HG03575 (cell line): ENCODE data around the gene KIF14.
A peak's percentile ranks its signal among the peaks of the same experiment; 100 is the strongest.
"Not testable (repeated sequence)": the region's sequence is repeated elsewhere in the genome, so short reads cannot be mapped to it uniquely, and the experiment has no call there.

ENCODE experiments used
- ATAC-seq: cut with Tn5 transposase; IDR thresholded peaks from one replicate; pipeline ENCODE4 v1.9.1; 2021; ENCODE audit not compliant: unreplicated experiment, insufficient number of reproducible peaks, low FRiP score; ENCODE audit errors: extremely low read depth

Gene KIF14

DNA sequence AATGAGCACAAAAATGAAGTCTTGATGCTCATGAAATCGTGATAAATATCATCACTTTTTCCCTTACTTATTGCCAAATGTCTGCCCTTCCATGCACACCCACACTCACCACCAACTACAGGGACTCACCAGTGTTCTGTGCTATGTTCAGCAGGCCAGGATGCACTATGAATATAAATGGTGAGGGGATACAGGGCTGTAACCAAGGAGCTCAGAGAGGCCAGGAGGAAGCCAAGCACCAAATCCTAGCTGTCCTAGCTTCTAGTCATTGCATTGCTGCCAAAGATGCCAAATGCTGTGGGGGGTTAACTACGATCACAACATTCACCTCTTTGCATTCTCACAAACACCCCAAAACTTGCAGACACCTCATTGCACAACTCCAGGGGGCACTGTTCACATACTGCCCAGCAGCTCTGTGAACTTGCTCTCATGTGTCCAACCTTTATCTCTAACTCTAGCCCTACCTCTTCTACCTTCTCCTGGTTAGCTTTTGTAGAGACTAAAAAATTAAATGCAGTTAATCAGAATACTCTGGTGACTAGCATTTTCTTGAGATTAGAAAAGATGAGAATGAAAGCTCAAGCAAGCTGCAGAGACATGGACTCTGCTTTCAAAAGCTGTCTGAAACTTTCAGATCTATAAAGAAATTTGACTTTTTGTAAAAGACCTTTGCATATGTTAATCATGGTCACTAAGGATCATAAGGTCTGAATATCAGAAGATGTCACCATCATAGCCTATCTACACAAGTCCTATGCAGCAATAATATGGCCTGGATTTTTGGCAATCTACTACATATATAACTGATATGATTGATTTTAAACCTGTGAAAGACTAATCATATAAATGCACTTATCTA, 13.9 kb upstream of the KIF14 start:
- ATAC-seq = no peak

DNA sequence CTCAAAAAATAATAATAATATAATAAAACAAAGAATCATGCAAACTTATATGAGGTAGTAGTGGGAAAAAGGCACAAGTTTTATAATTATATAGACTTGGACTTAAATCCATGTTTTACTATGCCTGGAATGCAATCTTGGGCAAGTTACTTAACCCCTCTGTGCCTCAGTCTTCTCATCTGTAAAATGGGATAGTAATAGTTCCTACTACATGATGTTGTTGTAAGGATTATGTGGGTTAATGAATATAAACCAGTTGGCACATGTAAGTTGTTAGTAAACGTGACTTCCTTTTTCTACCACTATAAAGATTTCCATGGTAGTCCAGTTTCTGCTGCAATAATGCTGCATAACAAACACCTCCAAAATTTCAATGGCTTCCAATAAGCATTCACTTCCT, 10.8 kb upstream of the KIF14 start:
- ATAC-seq = no peak

DNA sequence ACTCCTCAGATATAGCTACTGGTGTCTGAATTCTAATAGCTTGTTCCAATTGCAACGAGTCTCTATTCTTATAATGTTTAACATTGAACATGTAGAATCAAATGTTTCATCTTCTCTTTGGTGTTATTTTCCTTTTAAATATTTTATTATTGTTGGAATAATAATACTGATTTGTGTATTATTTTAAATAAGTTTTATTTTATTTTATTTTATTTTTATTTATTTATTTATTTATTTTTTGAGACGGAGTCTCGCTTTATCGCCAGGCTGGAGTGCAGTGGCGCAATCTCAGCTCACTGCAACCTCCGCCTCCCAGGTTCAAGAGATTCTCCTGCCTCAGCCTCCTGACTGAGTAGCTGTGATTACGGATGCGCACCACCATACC, 10.0 kb upstream of the KIF14 start:
- ATAC-seq = not testable (repeated sequence)

DNA sequence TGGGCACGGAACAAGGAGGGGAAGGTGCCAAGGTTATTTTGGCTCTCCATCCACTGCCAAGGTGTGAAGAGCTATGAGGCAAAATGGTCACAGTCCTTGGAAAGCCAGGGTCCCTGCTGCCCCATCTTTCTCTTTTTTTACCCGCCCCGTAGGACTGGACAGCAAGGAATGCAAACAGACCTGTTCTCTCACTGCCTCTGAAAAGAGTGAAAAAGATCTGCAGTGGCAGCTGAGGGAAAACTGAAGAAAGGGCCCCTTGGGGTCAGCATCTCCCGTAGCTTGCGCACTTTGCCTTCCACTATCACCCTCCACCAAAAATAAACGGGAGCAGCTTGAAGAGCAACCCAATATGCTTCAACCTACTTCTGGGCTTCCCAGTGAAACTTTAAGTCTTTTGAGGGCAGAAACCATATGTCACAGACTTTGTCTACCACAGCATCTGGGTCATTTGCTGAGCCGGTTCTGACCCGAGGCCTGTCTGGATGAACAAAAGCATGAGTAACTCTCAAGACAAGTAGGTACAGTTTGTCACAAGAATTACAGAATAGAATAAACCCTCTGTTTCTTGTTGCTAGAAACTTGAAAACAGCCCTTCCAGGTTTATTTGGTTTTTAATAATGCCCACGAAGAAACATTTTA, 9.4 kb upstream of the KIF14 start:
- no peak for ATAC-seq

DNA sequence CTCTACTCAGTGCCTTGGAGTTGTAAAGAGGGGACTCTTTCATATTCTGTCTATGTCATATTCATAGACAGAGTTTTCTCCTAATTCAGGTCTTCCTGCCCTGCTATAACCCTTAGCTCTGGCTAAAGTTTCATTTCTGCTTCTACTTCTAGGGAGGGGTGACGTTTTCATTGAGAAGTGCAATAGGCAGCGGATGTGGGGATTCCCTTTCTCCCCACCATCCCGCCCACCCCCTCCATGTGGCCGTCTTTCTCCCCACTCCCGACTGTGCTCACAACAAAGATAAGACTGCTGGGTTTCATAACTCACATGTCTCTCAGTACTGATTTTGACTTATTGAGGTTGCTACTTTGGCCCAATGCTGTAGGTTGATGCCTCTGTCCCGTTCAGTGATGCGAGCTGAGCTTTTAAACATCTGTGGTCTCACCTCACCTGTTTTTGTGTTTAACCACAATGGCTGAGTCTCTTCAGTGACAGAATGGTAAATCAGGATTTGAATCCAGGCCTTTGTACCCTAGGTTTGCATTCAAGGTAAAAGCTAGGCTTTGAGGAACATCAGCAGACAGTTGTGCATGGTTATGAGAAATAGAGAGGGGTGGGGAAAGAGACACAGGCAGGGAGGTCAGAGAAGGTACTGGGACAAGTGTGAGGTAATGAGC, 7.8 kb upstream of the KIF14 start:
- ATAC-seq = peak; percentile 45

DNA sequence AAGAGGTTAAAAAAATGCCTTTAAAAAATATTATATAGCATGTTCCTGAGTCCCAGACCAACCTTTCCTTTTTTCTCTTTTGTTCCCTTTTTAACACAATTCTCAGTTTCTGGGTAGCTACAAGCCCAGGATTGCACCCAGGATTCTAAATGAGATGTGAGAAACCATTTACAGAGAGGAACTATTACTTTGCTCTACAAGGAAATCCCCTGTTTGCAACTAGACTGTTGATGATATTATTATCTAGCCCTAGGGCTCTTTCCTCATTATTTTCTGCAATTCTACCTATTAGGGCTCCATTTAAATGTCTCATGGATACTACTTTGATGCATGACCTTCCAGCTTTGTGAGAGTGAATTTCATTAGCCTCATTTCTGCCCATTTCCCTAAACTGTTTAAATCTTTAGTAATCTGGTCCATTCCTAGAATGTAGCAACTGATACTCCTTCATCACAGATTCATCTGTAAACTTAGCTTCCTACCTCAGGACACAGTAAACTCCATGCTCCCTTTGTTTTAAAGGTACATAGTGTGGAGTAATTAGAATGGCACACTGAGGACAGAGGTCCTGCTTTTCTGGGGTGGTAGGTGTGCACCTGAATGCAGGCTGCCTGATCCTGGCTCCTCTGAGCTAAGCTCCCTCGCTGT, 7.1 kb upstream of the KIF14 start:
- no peak for ATAC-seq

DNA sequence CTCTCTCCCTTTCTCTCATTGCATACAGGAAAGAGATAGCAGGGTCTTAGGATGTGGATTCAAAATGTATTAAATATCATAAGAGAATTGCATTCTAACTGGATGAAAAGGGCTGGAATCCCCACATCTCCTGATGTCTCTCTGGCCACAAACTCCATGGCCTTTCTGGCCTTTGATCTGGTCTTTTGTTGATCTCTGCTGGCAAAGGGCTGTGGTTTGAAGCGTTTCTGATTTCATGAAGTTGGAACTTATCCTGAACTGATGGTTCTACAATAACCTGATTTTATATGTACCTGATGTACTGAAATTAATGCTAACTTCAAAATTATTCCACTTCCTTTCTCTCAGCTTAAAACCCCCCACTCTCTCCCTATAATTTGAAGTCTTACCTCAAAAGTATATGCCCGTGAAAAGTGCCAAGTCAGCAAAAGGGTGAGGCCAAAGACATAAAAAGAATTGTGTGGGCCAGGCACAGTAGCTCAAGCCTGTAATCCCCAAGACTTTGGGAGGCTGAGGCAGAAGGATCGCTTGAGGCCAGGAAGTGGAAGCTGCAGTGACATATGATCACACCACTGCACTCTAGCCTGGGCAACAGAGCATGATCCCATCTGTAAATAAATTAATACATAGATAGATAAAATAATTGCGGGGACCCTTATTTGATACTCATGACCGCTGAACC, 6.4 kb upstream of the KIF14 start:
- no peak for ATAC-seq

DNA sequence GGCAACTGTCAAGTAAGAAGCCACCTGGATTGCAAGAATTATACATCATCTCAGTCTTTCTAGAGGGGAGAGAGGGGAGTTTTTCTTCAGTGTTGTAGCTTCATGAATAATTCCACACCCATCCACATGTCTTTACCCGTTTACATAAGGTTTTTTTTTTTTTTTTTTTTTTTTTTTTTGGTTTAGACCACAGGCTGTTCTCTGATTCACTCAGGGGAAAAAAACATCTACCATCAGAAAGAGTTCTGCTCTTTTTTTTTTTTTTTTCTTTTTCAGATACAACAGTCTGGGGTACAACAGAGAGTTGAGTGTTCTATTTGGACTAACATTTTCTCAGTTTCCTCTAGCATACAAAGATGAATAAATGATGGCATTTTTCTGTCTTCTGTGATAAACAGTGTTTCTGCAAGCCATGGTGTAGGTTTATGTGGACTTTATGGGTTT, 4.9 kb upstream of the KIF14 start:
- ATAC-seq = peak; percentile 11

DNA sequence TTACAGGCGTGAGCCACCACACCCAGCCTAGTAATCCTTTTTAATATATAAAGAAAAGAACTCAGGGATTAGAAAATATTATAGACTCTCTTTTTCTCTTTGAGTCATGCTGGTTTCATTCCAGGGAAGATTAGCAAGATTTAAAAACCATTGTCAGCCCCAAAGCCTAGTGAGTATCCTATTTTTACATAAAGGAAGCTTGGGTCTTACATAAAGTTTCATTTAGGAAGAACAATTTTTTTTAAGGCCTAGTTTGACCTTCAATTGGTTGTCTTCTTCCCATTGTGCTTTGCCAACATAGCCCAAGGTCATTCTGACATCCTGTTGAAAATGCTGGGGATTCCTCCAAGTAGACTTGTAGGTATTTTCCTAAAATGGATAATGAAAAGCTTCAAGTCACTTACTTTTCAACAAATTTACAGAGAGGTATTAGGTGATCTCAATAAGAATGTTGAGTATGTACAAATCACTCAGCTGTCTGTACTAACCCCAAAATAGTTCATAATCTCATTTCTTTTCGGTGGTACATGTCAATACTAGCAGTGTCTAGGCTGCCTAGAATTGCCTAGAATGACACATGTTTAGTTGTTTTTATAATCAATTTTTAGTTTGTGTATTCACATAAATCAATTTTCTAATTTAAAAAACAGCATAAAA, 4.3 kb upstream of the KIF14 start:
- no peak for ATAC-seq

DNA sequence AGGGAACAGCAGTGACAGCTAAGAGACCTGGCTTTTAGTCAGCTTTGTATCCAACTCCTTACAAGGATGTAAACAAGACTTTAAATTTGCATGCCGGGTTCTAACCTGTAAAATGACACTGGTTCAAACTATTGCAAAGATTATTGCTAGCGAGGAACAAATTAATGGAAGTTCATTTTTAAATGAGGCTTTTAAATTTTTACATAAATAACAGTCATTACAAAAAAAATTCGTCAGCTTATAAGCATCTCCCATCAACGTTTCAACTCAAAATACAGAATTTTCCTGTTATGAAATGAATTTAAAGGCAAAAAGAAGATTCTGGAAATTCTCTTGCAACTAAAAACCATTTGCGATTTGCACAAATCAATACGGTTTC, 668 bp downstream of the KIF14 start:
- no peak for ATAC-seq

DNA sequence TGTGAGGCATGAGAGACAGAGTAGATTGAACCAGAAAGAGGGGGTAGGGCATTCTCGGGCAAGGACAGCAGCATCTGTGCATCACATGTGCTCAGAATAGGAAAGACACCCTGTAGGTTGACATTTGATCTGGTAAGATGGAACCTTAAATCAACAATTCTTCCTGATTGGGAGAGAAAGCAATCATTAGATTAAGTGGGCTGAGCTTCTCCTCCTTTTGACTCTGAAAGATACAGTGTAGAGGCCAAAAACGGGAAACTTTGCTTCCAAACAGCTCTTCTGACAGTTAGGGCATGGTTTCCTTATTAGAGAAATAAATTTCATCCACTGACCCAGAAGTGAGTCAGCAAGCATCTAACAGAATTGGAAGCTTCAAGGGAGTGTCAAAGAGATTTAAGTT, 9.7 kb downstream of the KIF14 start:
- no peak for ATAC-seq

DNA sequence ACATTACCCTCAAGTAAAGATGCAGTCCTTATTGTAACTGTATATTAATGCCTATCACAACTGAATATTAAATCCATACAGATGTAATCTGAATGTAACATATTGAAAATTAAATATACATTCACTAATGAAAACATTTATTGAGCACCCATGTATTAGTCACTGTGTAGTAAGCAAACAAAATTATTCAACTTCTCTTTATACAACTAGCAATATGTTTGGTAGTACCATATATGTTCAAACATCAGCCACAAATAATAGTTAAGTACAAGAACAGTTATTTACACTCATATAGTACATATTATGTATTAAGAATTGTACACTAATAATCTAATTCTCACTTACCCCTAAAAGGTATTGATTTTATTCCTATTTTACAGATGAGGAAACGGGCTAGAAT, 17.9 kb downstream of the KIF14 start:
- no peak for ATAC-seq

DNA sequence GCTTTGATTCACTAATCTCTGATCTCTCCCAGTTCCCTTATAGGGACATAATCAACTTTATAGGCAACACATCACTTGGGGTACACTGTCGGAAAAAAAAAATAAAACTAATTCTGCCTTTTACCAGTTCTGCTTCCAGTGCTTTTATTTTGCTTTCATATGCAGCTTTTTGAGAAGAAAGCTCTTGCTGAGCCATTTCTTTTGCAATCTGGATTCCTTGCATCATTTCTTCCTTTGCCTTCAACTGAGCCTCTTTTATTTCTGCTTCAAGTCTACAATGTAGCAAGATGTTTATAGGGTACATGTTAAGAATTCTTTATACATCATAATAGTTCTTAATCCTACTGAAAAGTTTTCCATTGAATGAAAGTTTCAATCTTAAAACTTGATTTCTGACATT, 30.6 kb downstream of the KIF14 start:
- no peak for ATAC-seq

DNA sequence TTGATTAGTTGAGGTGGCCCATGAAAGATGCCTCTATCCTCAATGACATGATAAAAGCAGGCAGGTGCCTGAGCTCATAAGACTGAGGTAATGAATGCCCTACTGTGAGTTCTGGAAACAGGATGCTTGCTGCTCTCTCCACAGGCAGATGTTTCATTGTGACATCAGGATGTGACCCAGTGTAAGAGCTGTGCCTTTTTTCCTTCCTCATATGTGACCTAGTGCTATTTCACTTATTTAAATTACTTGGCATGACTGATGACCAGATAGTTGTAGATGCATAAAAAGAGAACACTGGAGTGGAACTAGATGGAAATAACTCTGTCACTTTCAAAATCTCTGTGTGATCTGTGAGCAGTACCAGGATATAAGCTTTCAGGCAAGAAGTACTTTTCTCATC, 31.9 kb downstream of the KIF14 start:
- no peak for ATAC-seq

DNA sequence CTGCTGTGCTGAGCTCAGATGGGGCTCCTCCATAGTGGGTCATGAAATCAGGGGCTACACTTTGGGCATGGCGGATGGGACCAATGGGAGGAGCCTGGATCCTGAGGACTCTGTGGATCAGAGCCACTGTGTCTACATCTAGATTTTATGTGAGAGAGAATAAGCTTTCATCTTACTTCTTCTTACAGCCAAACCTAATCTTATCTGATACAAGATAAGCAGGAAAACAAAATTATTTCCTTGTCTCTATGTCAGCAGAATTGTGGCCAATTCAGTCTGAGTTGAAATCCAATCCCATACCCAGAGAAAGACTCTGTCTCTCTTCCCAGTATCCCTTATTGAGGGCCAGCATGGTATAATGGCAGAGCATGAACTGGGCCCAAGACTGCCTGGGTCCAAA, 56.2 kb downstream of the KIF14 start:
- ATAC-seq = no peak

DNA sequence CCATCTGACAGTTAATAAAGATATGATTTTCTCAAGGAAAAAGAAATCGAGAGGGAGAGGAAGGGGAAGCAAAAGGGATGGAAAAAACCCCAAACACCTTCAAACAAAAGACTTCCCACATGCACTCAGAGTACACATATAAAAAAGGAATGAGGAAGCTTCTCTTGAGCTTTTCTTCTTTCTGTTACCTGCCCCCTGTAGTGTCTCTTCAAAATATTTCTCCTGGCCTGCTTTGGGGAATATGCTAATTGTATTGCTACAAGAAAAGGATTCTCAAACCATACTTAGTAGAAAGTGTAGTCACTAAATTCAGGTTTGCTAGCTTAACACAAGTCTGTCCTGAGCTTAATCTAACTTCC, 58.7 kb downstream of the KIF14 start:
- ATAC-seq = no peak

DNA sequence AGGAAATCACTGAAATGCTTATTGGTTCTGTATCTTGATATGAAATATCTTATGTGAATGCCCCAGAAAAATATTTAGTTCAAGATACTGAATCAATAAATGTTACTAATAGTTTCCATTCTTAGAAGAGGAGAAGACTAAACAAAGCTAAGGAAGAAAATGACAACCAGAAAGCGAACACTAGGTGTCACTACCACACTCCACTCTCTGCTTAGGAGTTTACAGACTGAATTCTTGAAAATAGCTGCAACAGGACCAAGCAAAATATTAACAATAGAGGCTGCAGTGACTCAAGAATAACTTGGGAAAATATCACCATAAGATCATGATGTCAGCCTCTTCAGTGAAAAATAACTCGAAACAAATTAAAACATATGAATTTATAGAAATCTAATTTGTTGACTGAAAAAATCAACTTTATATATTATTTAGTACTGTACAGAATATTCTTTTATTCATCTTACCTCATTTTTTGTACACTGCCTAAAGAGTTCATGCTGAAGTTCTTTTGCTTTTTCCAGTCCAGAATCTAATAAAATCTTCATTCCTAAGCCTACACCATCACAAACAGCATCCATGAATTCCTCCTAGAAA, 61.6 kb downstream of the KIF14 start:
- ATAC-seq = no peak

DNA sequence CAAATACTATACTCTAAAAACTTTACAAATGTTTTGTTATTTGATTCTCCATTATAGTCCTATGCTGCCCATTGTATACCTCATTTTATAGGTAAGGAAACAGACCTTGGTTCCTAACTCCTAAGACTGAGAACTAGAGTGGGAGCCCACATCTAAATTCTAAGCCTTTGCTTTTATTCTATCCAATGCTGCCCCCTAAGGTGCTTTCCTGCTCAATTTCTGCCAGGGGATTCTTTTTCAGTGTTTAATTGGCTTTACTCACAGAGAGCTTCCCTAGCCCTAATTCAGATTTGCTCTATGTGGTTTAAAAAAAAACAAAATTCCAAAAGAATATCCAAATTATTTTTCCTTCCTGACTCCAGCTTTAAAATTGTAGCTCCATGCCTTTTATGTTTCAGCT, 64.5 kb downstream of the KIF14 start:
- ATAC-seq = no peak
